Upper lobe of left lung (tissue), 4 donors: ENCODE measurements around the gene RDM1.

Source experiments
- CTCF ChIP-seq, 6 experiments: fragments of 450-650 bp in 4 of 6; fragments of 200-600 bp in 2 of 6; sonication (generic) in 2 of 6; IDR thresholded peaks; one replicate each; pipeline ENCODE4 v1.5.1; 2016 to 2019; ENCODE audit warnings: antibody characterized with exemption in 6 of 6
- EP300 ChIP-seq, 4 donors: sonication (generic); formaldehyde crosslinking; IDR thresholded peaks; one replicate each; pipeline ENCODE4 v1.5.1; 2017; ENCODE audit warnings: antibody characterized with exemption in 4 of 4, control low read depth in 2 of 4
- POLR2AphosphoS5 ChIP-seq, 2 donors: sonication (generic); formaldehyde crosslinking; IDR thresholded peaks; one replicate each; pipeline ENCODE4 v1.5.1; 2017; ENCODE audit warnings: antibody characterized with exemption in 2 of 2

GRCh38 chr17:35895636-35896587 lies 34.7 kb downstream of the RDM1 start:
- TF ChIP-seq POLR2AphosphoS5 (IDR thresholded peaks at IDR 0.05) = no peak
- TF ChIP-seq CTCF (IDR thresholded peaks at IDR 0.05) = no peak
- TF ChIP-seq EP300 (IDR thresholded peaks at IDR 0.05) = no peak
